Mesenchymal stem cell (in vitro differentiated cells and primary cell): ENCODE measurements around the gene GDF2.

Experiments used
- DNase-seq: peaks from one replicate; pipeline ENCODE4 v3.0.0-alpha.2; 2013
- H2AFZ ChIP-seq: one replicate; pipeline ENCODE4 v1.6.1; 2013; ENCODE audit warnings: low read depth, mild to moderate bottlenecking, control low read depth, inconsistent platforms, low read length, moderate library complexity
- H2AK5ac ChIP-seq: 2 replicates; pipeline ENCODE4 v1.6.1; 2013; ENCODE audit warnings: low read length, moderate library complexity, mild to moderate bottlenecking, inconsistent platforms; ENCODE audit not compliant: severe bottlenecking
- H2BK120ac ChIP-seq: one replicate; pipeline ENCODE4 v1.6.1; 2013; ENCODE audit warnings: low read depth, mild to moderate bottlenecking, inconsistent platforms, low read length, moderate library complexity
- H2BK12ac ChIP-seq, 2 experiments: one replicate each; pipeline ENCODE4 v1.6.1; 2013; ENCODE audit warnings: inconsistent platforms in 2 of 2, low read length in 2 of 2, mild to moderate bottlenecking in 2 of 2, moderate library complexity in 2 of 2, control low read depth in 1 of 2
- H2BK15ac ChIP-seq: one replicate; pipeline ENCODE4 v1.6.1; 2013; ENCODE audit warnings: mild to moderate bottlenecking, low read depth, inconsistent platforms; ENCODE audit not compliant: poor library complexity, severe bottlenecking
- H2BK5ac ChIP-seq: 2 replicates; pipeline ENCODE4 v1.6.1; 2013; ENCODE audit warnings: low read depth, mild to moderate bottlenecking, low read length, control low read depth, inconsistent platforms; ENCODE audit not compliant: poor library complexity, severe bottlenecking
- H3K14ac ChIP-seq, 2 experiments: one replicate each; pipeline ENCODE4 v1.6.1; 2013; ENCODE audit warnings: inconsistent platforms in 2 of 2, low read length in 2 of 2, control low read depth in 1 of 2, mild to moderate bottlenecking in 1 of 2, moderate library complexity in 1 of 2
- H3K18ac ChIP-seq, 2 experiments: one replicate each; pipeline ENCODE4 v1.6.1; 2013; ENCODE audit warnings: inconsistent platforms in 2 of 2, low read length in 2 of 2, control low read depth in 1 of 2, low read depth in 1 of 2, mild to moderate bottlenecking in 1 of 2
- H3K23ac ChIP-seq, 2 experiments: one replicate each; pipeline ENCODE4 v1.6.1; 2013; ENCODE audit warnings: inconsistent platforms in 2 of 2, low read length in 2 of 2, mild to moderate bottlenecking in 2 of 2, moderate library complexity in 2 of 2, control low read depth in 1 of 2
- H3K27ac ChIP-seq: 2 replicates; pipeline ENCODE4 v1.5.1; 2013; ENCODE audit warnings: mild to moderate bottlenecking, moderate library complexity, low read length, control low read depth, inconsistent platforms; ENCODE audit not compliant: poor library complexity, severe bottlenecking
- H3K27me3 ChIP-seq, 2 experiments: 2 replicates each; pipeline versions ENCODE4 v1.6.1 to v1.7.0; 2013; ENCODE audit warnings: low read length in 2 of 2, mild to moderate bottlenecking in 2 of 2, moderate library complexity in 2 of 2, control low read depth in 1 of 2, inconsistent platforms in 1 of 2; ENCODE audit not compliant: control insufficient read depth in 1 of 2, insufficient read depth in 1 of 2
- H3K36me3 ChIP-seq, 2 experiments: 2 replicates each; pipeline versions ENCODE4 v1.6.1 to v1.7.0; 2013; ENCODE audit warnings: low read length in 2 of 2, control low read depth in 1 of 2, inconsistent platforms in 1 of 2, low read depth in 1 of 2, mild to moderate bottlenecking in 1 of 2; ENCODE audit not compliant: insufficient read depth in 2 of 2, control insufficient read depth in 1 of 2
- H3K4ac ChIP-seq, 2 experiments: one replicate each; pipeline ENCODE4 v1.6.1; 2013; ENCODE audit warnings: inconsistent platforms in 2 of 2, low read length in 2 of 2, mild to moderate bottlenecking in 2 of 2, moderate library complexity in 2 of 2, control low read depth in 1 of 2, low read depth in 1 of 2
- H3K4me1 ChIP-seq: 2 replicates; pipeline ENCODE4 v1.6.1; 2013; ENCODE audit warnings: low read depth, low read length, control low read depth; ENCODE audit not compliant: control insufficient read depth, insufficient read depth
- H3K4me2 ChIP-seq: 2 replicates; pipeline ENCODE4 v1.6.1; 2013; ENCODE audit warnings: low read length, mild to moderate bottlenecking, inconsistent platforms; ENCODE audit not compliant: poor library complexity, severe bottlenecking
- H3K4me3 ChIP-seq, 2 experiments: 2 replicates each; pipeline versions ENCODE4 v1.5.1 to v1.7.0; 2013; ENCODE audit warnings: low read length in 2 of 2, mild to moderate bottlenecking in 2 of 2, control low read depth in 1 of 2, low read depth in 1 of 2; ENCODE audit not compliant: insufficient read depth in 1 of 2
- H3K79me1 ChIP-seq: replicated peaks from 2 replicates; pipeline ENCODE4 v1.6.1; 2013; ENCODE audit warnings: mild to moderate bottlenecking, control low read depth, low read length, inconsistent platforms; ENCODE audit not compliant: poor library complexity, severe bottlenecking
- H3K9ac ChIP-seq: 2 replicates; pipeline ENCODE4 v1.7.0; 2013; ENCODE audit warnings: mild to moderate bottlenecking, low read length, moderate library complexity
- H3K9me3 ChIP-seq: 2 replicates; pipeline ENCODE4 v1.7.0; 2013; ENCODE audit warnings: mild to moderate bottlenecking, low read length; ENCODE audit not compliant: control insufficient read depth
- H4K8ac ChIP-seq: one replicate; pipeline ENCODE4 v1.6.1; 2013; ENCODE audit warnings: inconsistent platforms, mild to moderate bottlenecking, low read length, moderate library complexity
- H4K91ac ChIP-seq: one replicate; pipeline ENCODE4 v1.6.1; 2013; ENCODE audit warnings: mild to moderate bottlenecking, low read length, inconsistent platforms
- WGBS: methylation state at CpG from one replicate; pipeline ENCODE4 v1.1.7; 2013; ENCODE audit warnings: mixed read lengths; 5-methylcytosine and 5-hydroxymethylcytosine counted together

GDF2 gene

DNA sequence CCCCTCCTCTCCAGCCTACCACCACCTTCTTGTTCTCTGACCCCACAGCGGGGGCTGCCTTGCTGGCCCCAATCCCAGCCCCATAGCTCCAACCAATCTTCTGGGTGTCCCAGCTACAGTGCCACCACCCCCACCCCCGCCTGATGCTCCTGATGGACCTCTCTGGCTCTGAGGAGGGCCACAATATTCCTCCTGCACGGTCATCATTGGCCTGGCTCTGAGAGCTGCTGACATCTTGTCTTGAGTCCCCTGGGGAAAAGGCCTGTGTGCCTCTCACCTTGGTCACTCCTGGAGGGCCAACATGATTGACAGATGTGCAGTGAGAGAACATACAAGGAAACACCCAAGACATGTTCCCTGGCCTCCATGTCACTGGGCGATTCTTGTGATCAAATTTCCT, 7.6 kb downstream of the GDF2 start:
- no peak overlapping the region for H2BK120ac ChIP-seq
- no peak for DNase-seq
- H3K4me1 ChIP-seq, result peaks cover 5% of the 10 kb centered on the region
- no peak overlapping the region for H4K8ac ChIP-seq
- no peaks in the 10 kb centered on the region for H3K36me3 ChIP-seq
- no peak overlapping the region for H4K91ac ChIP-seq
- no peak overlapping the region for H3K9ac ChIP-seq
- no peak overlapping the region for H3K14ac ChIP-seq
- H2AK5ac ChIP-seq, result no peak overlapping the region
- no peaks in the 10 kb centered on the region for H3K79me1 ChIP-seq
- no peaks in the 10 kb centered on the region for H3K9me3 ChIP-seq
- no peak overlapping the region for H2BK12ac ChIP-seq
- H2BK5ac ChIP-seq, result no peak overlapping the region
- H3K4me2 ChIP-seq, result no peak overlapping the region
- no peak overlapping the region for H3K23ac ChIP-seq
- WGBS, result 76% methylated on average over 4 of the region's 4 CpGs
- H3K27ac ChIP-seq, result no peak overlapping the region
- no peak overlapping the region for H3K4ac ChIP-seq
- no peak overlapping the region for H3K4me3 ChIP-seq
- H2BK15ac ChIP-seq, result no peak overlapping the region
- H3K27me3 ChIP-seq, result peaks cover 4 to 41% of the 10 kb centered on the region in 2 experiments
- H3K18ac ChIP-seq, result no peak overlapping the region
- H2AFZ ChIP-seq, result no peak overlapping the region

DNA sequence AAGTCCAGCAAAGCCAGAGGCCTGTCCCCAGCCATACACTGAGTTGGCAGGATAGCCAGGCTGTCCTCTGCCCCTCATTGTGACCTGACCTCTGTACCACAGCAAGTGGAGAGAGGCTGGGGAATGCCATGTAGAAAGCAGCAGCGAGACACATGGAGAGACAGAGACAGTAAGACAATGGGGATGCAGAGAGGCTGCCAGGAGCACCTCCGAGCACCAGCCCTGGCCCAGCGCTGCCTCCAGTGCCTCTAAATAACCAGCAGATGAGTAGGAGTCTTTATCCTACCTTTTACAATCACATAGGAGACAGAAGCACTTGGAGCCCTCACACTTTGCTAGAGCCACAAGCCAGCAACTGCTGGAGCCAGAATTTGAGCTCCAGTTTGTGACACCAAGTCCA, 8.1 kb downstream of the GDF2 start:
- Histone ChIP-seq H4K91ac (no peak overlapping the region), H3K18ac (no peak overlapping the region), H3K79me1 (no peaks in the 10 kb centered on the region), H3K36me3 (no peaks in the 10 kb centered on the region), H2BK5ac (no peak overlapping the region), H2BK15ac (no peak overlapping the region), H2BK120ac (no peak overlapping the region), H3K9ac (no peak overlapping the region), H3K4me3 (no peak overlapping the region), H3K27ac (no peak overlapping the region), H3K9me3 (no peaks in the 10 kb centered on the region), H3K4ac (no peak overlapping the region), H3K23ac (no peak overlapping the region), H4K8ac (no peak overlapping the region), H3K14ac (no peak overlapping the region), H3K4me2 (no peak overlapping the region), H3K4me1 (peaks cover 5% of the 10 kb centered on the region), H2AFZ (no peak overlapping the region), H2AK5ac (no peak overlapping the region), H2BK12ac (no peak overlapping the region), H3K27me3 (peaks cover 7 to 41% of the 10 kb centered on the region in 2 experiments)
- no peak for DNase-seq
- 75% methylated on average over 3 of the region's 3 CpGs for WGBS

DNA sequence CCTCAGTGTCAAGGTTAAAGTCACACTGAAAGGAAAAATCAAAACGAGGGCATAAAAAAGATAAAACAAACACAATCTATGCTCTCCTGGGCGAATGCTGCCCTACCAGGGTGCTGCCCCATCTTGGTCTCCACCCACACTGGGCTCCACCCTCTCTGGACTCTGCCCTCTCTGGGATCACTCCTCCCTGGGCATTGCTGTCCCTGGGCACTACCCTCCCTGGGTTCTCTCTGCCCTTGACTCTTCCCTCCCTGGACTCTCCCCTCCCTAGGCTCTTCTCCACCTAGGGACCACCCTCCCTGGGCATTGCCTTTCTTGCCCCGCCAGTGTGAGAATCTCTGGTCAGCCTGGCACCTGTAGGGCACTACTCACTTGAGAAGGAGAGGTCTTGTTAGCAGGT, 8.6 kb downstream of the GDF2 start:
- H3K4me3 ChIP-seq, result no peak overlapping the region
- no peak overlapping the region for H3K18ac ChIP-seq
- DNase-seq, result no peak
- H3K36me3 ChIP-seq, result no peaks in the 10 kb centered on the region
- no peak overlapping the region for H3K23ac ChIP-seq
- no peaks in the 10 kb centered on the region for H3K9me3 ChIP-seq
- no peaks in the 10 kb centered on the region for H3K79me1 ChIP-seq
- H3K4me2 ChIP-seq, result no peak overlapping the region
- H2BK120ac ChIP-seq, result no peak overlapping the region
- no peak overlapping the region for H2AFZ ChIP-seq
- peaks cover 5% of the 10 kb centered on the region for H3K4me1 ChIP-seq
- WGBS, result 76% methylated on average over 3 of the region's 3 CpGs
- no peak overlapping the region for H4K91ac ChIP-seq
- no peak overlapping the region for H3K9ac ChIP-seq
- H2BK12ac ChIP-seq, result no peak overlapping the region
- H4K8ac ChIP-seq, result no peak overlapping the region
- H2BK5ac ChIP-seq, result no peak overlapping the region
- no peak overlapping the region for H2AK5ac ChIP-seq
- no peak overlapping the region for H3K14ac ChIP-seq
- H3K4ac ChIP-seq, result no peak overlapping the region
- peaks cover 9 to 43% of the 10 kb centered on the region in 2 experiments for H3K27me3 ChIP-seq
- no peak overlapping the region for H3K27ac ChIP-seq
- no peak overlapping the region for H2BK15ac ChIP-seq

DNA sequence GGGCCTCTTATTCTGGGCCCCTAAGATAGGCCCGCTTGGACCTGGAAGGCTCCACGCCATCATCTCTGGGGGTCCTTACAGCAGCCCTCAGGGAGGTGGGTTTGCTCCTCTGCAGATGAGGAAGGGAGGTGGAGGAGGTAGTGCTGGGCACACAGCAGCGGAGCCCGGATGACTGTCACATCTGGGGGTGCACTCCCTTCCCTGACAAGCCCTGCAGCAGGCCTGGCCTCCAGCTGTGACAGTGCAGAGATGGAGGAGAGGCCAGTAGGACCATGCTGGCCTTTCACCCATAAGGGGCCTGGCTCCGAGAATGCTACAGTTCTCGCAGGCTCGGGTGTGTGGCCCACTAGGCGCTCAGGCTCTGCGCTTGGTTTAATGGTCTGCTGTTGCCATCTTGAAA, 9.2 kb downstream of the GDF2 start:
- no peak overlapping the region for H3K14ac ChIP-seq
- H3K9me3 ChIP-seq, result no peaks in the 10 kb centered on the region
- H3K27me3 ChIP-seq, result peaks cover 9 to 47% of the 10 kb centered on the region in 2 experiments
- no peak overlapping the region for H3K4ac ChIP-seq
- no peak overlapping the region for H3K18ac ChIP-seq
- no peak overlapping the region for H3K9ac ChIP-seq
- 96% methylated on average over 9 of the region's 9 CpGs for WGBS
- H3K23ac ChIP-seq, result no peak overlapping the region
- no peak overlapping the region for H2BK5ac ChIP-seq
- H4K91ac ChIP-seq, result no peak overlapping the region
- no peak overlapping the region for H2BK120ac ChIP-seq
- no peaks in the 10 kb centered on the region for H3K36me3 ChIP-seq
- H3K4me2 ChIP-seq, result no peak overlapping the region
- no peak overlapping the region for H2BK15ac ChIP-seq
- no peak overlapping the region for H4K8ac ChIP-seq
- H3K79me1 ChIP-seq, result no peaks in the 10 kb centered on the region
- no peak overlapping the region for H2BK12ac ChIP-seq
- H3K4me1 ChIP-seq, result peaks cover 8% of the 10 kb centered on the region
- no peak overlapping the region for H3K27ac ChIP-seq
- no peak for DNase-seq
- H2AK5ac ChIP-seq, result no peak overlapping the region
- no peak overlapping the region for H2AFZ ChIP-seq
- H3K4me3 ChIP-seq, result no peak overlapping the region
